Ishikawa (cell line): Measurements from ENCODE around the gene HOXB4.

Experiments used
- FOXM1 ChIP-seq: IDR thresholded peaks from 2 replicates; pipeline ENCODE4 v1.6.1; 2012; ENCODE audit warnings: low read depth, borderline replicate concordance
- RAD21 ChIP-seq: IDR thresholded peaks from 2 replicates; pipeline ENCODE4 v1.6.1; 2012; ENCODE audit warnings: low read depth

DNA sequence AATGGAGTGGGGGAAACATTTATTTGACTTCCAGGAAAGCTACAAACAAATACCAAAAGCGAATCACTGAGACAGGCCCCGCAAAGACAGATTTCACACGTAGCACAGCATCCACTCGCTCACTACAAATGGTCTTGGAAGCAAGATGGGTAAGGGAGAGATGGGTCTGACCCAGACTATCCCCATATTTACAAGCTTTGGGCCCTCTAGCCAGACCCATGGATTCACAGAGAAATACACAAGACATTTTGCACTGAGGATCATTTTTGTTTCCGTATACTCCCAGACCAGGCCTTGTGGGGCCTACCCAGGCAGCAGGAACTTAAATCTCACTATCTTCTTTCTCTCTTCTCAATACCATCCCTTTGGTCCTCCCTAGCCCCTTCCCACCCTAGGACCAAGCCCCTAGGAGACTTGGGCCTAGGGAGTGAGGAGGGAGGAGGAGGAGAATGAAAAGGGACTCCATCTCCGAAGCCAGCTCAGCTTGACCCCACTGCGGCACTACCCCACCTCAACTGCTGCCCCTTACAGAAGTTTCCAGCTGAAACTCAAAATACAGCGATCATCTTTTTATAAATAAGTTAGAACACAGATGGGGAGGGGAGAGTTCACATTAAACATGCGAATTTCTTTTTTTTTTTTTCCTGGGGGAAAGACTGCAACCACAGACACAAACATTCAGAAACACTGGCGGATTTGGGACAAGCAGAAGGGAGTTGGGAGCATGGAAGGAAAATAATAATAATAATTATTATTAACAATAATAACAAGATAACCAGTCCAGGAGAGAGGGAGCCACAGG lies 13.3 kb upstream of the HOXB4 start:
- TF ChIP-seq FOXM1 (no peak), RAD21 (no peak)
